Aorta (tissue), 5 donors: Measurements from ENCODE around the gene KRTAP5-11. TPM values are rescaled to one million over a fixed set of nuclear protein-coding genes. Genes with fewer than 3 reads are reported as not detected.
"Not testable (repeated sequence)": the region's sequence is repeated elsewhere in the genome, so short reads cannot be mapped to it uniquely, and the experiment has no call there.

Experiments used
- ATAC-seq: fragments of 200-7000 bp; cut with Tn5 transposase; one replicate; pipeline ENCODE4 v1.9.1; 2022; ENCODE audit warnings: moderate library complexity; ENCODE audit not compliant: low FRiP score
- DNase-seq, 2 donors: peaks; one replicate each; pipeline ENCODE4 v3.0.0-alpha.2; 2020
- H3K27ac ChIP-seq, 2 donors: one replicate each; pipeline ENCODE4 v1.5.1; 2013; ENCODE audit warnings: low read length in 2 of 2, mild to moderate bottlenecking in 2 of 2, moderate library complexity in 2 of 2, control low read depth in 1 of 2, inconsistent platforms in 1 of 2, low read depth in 1 of 2
- H3K27me3 ChIP-seq, 2 donors: one replicate each; pipeline ENCODE4 v1.6.1; 2013; ENCODE audit warnings: control low read depth in 1 of 2, low read length in 1 of 2, mild to moderate bottlenecking in 1 of 2, moderate library complexity in 1 of 2; ENCODE audit not compliant: insufficient read depth in 2 of 2, control insufficient read depth in 1 of 2
- H3K36me3 ChIP-seq, 2 donors: one replicate each; pipeline ENCODE4 v1.6.1; 2013; ENCODE audit warnings: control low read depth in 1 of 2, low read length in 1 of 2, mild to moderate bottlenecking in 1 of 2; ENCODE audit not compliant: insufficient read depth in 2 of 2, control insufficient read depth in 1 of 2
- H3K4me1 ChIP-seq, 2 donors: one replicate each; pipeline ENCODE4 v1.6.1; 2013; ENCODE audit warnings: low read length in 2 of 2, control low read depth in 1 of 2, mild to moderate bottlenecking in 1 of 2, moderate library complexity in 1 of 2; ENCODE audit not compliant: insufficient read depth in 2 of 2, control insufficient read depth in 1 of 2
- H3K4me3 ChIP-seq, 2 donors: one replicate each; pipeline ENCODE4 v1.5.1; 2013; ENCODE audit warnings: low read length in 2 of 2, control low read depth in 1 of 2, mild to moderate bottlenecking in 1 of 2
- H3K9me3 ChIP-seq: one replicate; pipeline ENCODE4 v1.6.1; 2013; ENCODE audit warnings: mild to moderate bottlenecking, low read length; ENCODE audit not compliant: control insufficient read depth
- WGBS, 2 donors: extraction: QIAGEN DNeasy Blood & Tissue Kit; methylation state at CpG; one replicate each; pipeline ENCODE4 v1.1.7; 2013; 5-methylcytosine and 5-hydroxymethylcytosine counted together
- intact Hi-C, 2 donors: fragments of 100-400 bp; cut with DNase I; formaldehyde crosslinking; loops; one replicate each; pipeline versions ENCODE4 v1.14.2 to v1.15.0; 2022
- polyA plus RNA-seq, 2 donors: library from polyadenylated mRNA; stranded (reverse); fragments of 200-250 nt; gene quantifications; one replicate each; pipeline ENCODE4 v1.2.3, GENCODE V29; 2013
- total RNA-seq, 2 donors: library from RNA; stranded (reverse); fragmentation: NEBNext Ultra II Directional; extraction: Animal tissue kit (Norgen Biotek cat#: 25700); gene quantifications; one replicate each; pipeline ENCODE4 v1.2.1, GENCODE V29; 2021
- donor health status: healthy with polysubstance abuse.
- donor health status: Bipolar disorder and iron deficiency.
- donor health status: DM: no; HTN: no; CAD: no.
- donor health status: DM: no; HTN: no; CAD: no.
- donor health status: DM: yes; HTN: yes; CAD: no.

Gene KRTAP5-11
- total and polyA plus RNA-seq, 4 donors = not detected

DNA sequence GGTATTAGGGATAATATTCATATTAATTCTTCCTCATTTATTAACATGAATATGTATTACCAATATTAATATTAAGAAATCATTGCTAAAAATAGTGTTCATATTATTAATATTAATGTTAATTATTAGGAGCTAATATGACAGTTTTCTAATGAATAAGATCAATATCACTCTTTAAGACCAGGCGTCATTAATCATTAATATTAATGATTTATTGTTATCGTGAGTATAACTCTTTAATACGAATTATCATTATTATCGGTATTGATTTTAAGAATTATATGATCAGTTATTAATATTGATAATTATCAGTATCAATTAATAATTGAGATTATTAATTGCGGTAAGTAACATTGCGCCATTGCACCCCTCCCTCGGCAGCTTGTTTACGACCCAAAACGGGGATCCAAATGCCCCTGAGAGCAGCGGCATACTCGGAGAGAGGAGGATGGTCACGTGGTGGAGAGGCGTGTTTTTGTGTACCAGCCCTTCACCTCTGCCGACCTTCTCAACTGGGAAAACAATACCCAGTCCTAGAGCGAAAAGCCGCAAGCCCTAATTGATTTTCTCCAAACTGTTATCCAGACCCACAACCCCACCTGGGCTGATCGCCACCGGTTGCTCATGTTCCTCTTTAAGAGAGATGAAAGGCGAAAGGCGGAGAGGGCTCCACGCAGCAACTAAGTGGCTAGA, 28.7 kb upstream of the KRTAP5-11 start:
- DNase-seq, ATAC-seq: not testable (repeated sequence)

GRCh38 chr11:71608272-71608671, 25.6 kb upstream of the KRTAP5-11 start:
- ATAC-seq, H3K4me3 ChIP-seq, H3K9me3 ChIP-seq, intact Hi-C loops, H3K36me3 ChIP-seq, H3K27ac ChIP-seq, DNase-seq, H3K27me3 ChIP-seq, H3K4me1 ChIP-seq: not testable (repeated sequence)
- 13 to 16% methylated on average over 14 to 16 of the region's 21 CpGs for WGBS, 2 donors

More for the DNA sequence above, 28.7 kb upstream of the KRTAP5-11 start:
- H3K9me3 ChIP-seq, H3K4me1 ChIP-seq, H3K27ac ChIP-seq, H3K36me3 ChIP-seq, H3K4me3 ChIP-seq, H3K27me3 ChIP-seq, intact Hi-C loops: not testable (repeated sequence)
- WGBS, 2 donors = 65 to 70% methylated on average over 20 to 21 of the region's 21 CpGs

GRCh38 chr11:71607520-71608216, 25.0 kb upstream of the KRTAP5-11 start:
- H3K4me3 ChIP-seq, H3K27ac ChIP-seq, ATAC-seq, DNase-seq, H3K27me3 ChIP-seq, H3K9me3 ChIP-seq, H3K4me1 ChIP-seq, H3K36me3 ChIP-seq, intact Hi-C loops: not testable (repeated sequence)
- WGBS, 2 donors = 1 to 2% methylated on average over 48 to 58 of the region's 59 CpGs

DNA sequence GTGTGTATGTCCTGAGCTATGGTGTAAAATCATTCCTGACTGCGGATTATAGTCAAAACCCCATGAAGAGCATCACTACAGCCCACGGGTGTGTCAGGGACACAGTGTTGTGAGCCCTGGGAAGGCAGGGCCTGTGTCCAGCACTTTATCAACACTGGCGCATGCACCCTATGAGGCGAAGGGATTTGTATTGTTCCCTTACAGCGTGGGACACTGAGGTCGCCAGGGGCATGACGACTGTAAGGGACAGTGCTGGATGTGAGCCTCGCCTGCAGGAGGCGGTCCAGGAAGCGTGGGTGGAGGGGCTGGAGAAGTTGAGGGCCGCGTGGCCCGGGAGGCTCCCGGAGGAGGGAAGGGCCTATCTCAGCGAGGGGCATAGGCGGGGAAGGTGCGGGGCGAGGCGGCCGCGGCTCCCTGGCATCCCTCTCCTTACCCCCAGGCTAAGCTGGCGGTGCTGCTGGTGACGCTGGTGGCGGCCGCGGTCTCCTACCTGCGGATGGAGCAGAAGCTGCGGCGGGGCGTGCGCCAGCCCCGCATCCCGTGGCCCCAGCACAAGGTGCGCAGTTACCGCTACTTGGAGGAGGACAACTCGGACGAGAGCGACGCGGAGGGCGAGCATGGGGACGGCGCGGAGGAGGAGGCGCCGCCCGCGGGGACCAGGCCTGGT, 24.3 kb upstream of the KRTAP5-11 start:
- H3K4me1 ChIP-seq, DNase-seq, H3K9me3 ChIP-seq, H3K4me3 ChIP-seq, ATAC-seq, H3K27ac ChIP-seq, intact Hi-C loops, H3K27me3 ChIP-seq, H3K36me3 ChIP-seq: not testable (repeated sequence)
- WGBS, 2 donors = 7% methylated on average over 42 to 48 of the region's 48 CpGs

DNA sequence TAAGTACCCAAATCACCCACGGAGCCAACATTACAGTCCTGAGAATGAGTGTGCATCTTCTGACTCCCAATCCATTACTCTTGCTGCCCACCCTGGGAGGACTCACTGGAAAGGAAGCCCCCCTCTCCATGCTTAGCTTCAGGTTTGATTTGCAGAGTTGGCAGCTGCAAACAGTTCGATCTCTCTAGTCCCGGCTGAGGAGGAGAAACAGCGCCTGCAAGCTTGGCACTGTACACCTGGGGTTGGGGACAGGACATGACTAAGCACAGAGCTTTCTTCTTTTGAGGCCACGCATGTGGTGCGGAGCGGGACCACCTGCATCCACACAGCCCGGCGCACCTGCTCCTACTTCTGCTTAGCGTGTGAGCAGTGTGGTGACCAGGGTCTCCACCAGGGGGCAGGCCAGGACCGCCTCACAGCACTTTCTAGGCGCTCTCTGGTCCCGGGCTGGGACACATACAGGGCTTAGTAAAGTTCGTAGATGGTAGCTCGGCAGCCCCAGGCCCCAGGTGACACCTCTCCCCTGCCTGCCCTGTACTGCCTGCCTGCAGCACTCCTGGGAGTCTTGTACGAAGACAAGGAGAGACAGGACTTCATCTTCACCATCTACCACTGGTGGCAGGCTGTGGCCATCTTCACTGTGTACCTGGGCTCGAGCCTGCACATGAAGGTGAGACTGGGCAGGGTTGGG, 22.3 kb upstream of the KRTAP5-11 start:
- WGBS, 2 donors = 16 to 23% methylated on average over 11 to 15 of the region's 17 CpGs

DNA sequence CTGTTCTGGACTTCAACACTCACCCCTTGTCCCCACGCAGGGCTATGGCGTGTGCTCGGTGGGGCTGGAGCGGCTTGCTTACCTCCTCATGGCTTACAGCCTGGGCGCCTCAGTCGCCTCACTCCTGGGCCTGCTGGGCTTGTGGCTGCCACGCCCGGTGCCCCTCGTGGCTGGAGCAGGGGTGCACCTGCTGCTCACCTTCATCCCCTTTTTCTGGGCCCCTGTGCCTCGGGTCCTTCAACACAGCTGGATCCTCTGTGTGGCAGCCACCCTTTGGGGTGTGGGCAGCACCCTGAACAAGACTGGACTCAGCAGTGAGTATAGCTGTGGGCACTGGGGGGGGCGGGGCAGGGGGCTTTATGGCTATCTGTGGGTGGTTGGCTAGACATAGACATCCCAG, 20.5 kb upstream of the KRTAP5-11 start:
- H3K27ac ChIP-seq, ATAC-seq, H3K9me3 ChIP-seq, H3K27me3 ChIP-seq, DNase-seq, intact Hi-C loops, H3K36me3 ChIP-seq, H3K4me3 ChIP-seq, H3K4me1 ChIP-seq: not testable (repeated sequence)
- WGBS, 2 donors = 64 to 74% methylated on average over 6 to 11 of the region's 11 CpGs

More for the DNA sequence above, 22.3 kb upstream of the KRTAP5-11 start:
- H3K27me3 ChIP-seq, H3K9me3 ChIP-seq, H3K36me3 ChIP-seq, intact Hi-C loops, H3K27ac ChIP-seq, H3K4me3 ChIP-seq, H3K4me1 ChIP-seq, DNase-seq, ATAC-seq: not testable (repeated sequence)

DNA sequence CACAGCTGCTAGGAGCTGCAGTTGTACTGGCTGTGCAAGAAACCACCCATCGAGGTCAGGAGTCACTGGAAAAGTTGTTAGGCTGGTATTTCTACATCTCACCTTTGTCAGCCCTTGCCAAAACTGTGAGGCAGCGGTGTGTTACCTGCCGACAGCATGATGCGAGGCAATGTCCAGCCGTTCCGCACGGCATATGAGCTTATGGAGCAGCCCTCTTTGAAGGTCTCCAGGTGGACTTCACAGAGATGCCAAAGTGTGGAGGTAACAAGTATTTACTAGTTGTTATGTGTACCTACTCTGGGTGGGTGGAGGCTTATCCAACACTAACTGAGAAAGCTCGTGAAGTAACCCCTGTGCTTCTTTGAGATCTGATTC, 6.9 kb upstream of the KRTAP5-11 start:
- intact Hi-C loops = not testable (repeated sequence)
- WGBS, 2 donors = 74 to 80% methylated on average over 7 to 8 of the region's 8 CpGs

GRCh38 chr11:71588822-71589545, 6.3 kb upstream of the KRTAP5-11 start:
- H3K4me1 ChIP-seq = not testable (repeated sequence)
- WGBS, 2 donors = 63 to 66% methylated on average over 11 of the region's 11 CpGs

More for the DNA sequence above, 6.9 kb upstream of the KRTAP5-11 start:
- H3K27me3 ChIP-seq, H3K9me3 ChIP-seq, H3K4me1 ChIP-seq, H3K36me3 ChIP-seq, DNase-seq, ATAC-seq, H3K4me3 ChIP-seq, H3K27ac ChIP-seq: not testable (repeated sequence)

More at GRCh38 chr11:71588822-71589545, 6.3 kb upstream of the KRTAP5-11 start:
- ATAC-seq, H3K27me3 ChIP-seq, H3K9me3 ChIP-seq, H3K4me3 ChIP-seq, DNase-seq, H3K27ac ChIP-seq, H3K36me3 ChIP-seq, intact Hi-C loops: not testable (repeated sequence)
